Stimulated activated naive B cell treated with anti-CD40 and anti-IgM and Interleukin-4, amounts not matched to agents 10 μg/mL and 1 μg/mL and 100 μg/mL, for 72 hours (primary cell): ENCODE measurements around the gene HOXA5.

Experiments
- ATAC-seq, 2 donors: fragments of 150-1000 bp; cut with Tn5 transposase; replicated peaks; 2 replicates each; pipeline ENCODE4 v1.10.0; 2021; ENCODE audit warnings: moderate library complexity in 1 of 2
- DNase-seq: peaks from one replicate; pipeline ENCODE4 v3.0.0; 2021
- H3K27ac Mint-ChIP-seq: one replicate; pipeline ENCODE4 v1.8.0; 2022; ENCODE audit warnings: mild to moderate bottlenecking, mixed read lengths
- H3K27me3 Mint-ChIP-seq, 2 donors: one replicate each; pipeline ENCODE4 v1.8.0; 2022; ENCODE audit warnings: mixed read lengths in 2 of 2
- H3K36me3 Mint-ChIP-seq, 2 donors: one replicate each; pipeline ENCODE4 v1.8.0; 2022; ENCODE audit warnings: mixed read lengths in 2 of 2, mild to moderate bottlenecking in 1 of 2
- H3K4me1 Mint-ChIP-seq, 2 donors: one replicate each; pipeline ENCODE4 v1.8.0; 2022; ENCODE audit warnings: mixed read lengths in 2 of 2, mild to moderate bottlenecking in 1 of 2
- H3K4me3 Mint-ChIP-seq, 2 donors: one replicate each; pipeline ENCODE4 v1.8.0; 2022; ENCODE audit warnings: mild to moderate bottlenecking in 2 of 2, mixed read lengths in 2 of 2, moderate library complexity in 1 of 2
- H3K9me3 Mint-ChIP-seq, 2 donors: one replicate each; pipeline ENCODE4 v1.8.0; 2022; ENCODE audit warnings: mixed read lengths in 2 of 2, mild to moderate bottlenecking in 1 of 2

The HOXA5 gene

GRCh38 chr7:27143023-27143949 lies at the start of gene HOXA5:
HOXA5 (minus strand) TSS chr7:27143681; CDS start chr7:27143607, 74 bp downstream.
- H3K27me3 Mint-ChIP-seq: peaks cover 52 to 68% of the 10 kb centered on the region in 2 donors
- peak within 1 kb of the TSS; percentile 61 to 80 for H3K4me3 Mint-ChIP-seq
- DNase-seq (peak; percentile 41), ATAC-seq (peak; percentile 44 to 74)
- H3K9me3 Mint-ChIP-seq: peaks cover 0 to 1% of the 10 kb centered on the region in 2 donors
- H3K27ac Mint-ChIP-seq: peak within 1 kb of the TSS; percentile 80
- peaks cover 19 to 22% of the 10 kb centered on the region in 2 donors for H3K4me1 Mint-ChIP-seq
- H3K36me3 Mint-ChIP-seq: no peaks in the 10 kb centered on the region

DNA sequence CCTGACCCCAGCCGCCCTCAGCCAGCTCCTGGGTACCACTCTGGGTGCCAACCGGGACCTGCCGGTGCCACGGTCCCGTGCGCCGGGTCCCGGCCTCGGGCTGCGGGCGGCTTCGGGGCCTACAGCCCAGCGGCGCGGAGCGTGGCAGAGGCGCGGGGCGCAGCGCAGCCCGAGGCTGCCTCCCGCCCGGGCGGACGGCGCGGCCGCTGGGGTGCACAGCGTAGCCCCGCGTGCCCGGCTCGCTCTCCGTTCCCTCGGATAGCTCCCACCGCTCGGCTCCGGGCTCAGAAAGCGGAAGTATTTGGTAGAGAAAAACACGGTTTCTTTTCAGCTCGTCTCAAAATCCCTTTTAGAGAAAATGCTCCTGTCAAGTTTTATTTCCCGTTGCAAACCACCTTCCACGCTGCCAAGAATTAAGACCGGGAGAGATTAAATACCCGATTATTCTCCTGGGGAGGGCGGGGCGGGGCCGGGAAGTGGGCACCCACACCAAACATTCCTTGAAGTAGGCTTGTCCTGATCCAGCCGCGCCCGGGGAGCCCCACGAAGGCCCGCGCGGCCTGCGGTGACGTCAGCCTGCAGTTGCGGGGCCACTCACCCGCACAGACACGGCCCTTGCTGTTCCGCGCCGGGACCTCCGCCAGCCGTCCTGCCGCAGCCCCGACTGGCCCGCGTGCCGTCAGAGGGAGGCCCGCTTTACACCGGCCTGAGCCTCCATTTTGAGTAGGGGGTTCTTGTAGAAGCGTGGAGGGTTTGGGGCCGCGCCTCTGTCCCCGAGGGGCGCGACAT lies 49.3 kb upstream of the HOXA5 start:
- H3K27me3 Mint-ChIP-seq: peaks cover 62 to 78% of the 10 kb centered on the region in 2 donors
- peaks cover 2% of the 10 kb centered on the region in 2 donors for H3K36me3 Mint-ChIP-seq
- peaks cover 21 to 47% of the 10 kb centered on the region in 2 donors for H3K4me1 Mint-ChIP-seq
- H3K9me3 Mint-ChIP-seq: no peaks in the 10 kb centered on the region
- peak overlapping the region; percentile 62 to 66 for H3K4me3 Mint-ChIP-seq
- peak; percentile 33 to 55 for ATAC-seq
- DNase-seq: no peak
- no peak overlapping the region for H3K27ac Mint-ChIP-seq

GRCh38 chr7:27191833-27192545 lies 48.5 kb upstream of the HOXA5 start:
- Mint-ChIP-seq H3K9me3 (no peaks in the 10 kb centered on the region), H3K4me3 (peak overlapping the region; percentile 62 to 66), H3K27ac (peak overlapping the region; percentile 31), H3K27me3 (peaks cover 65 to 80% of the 10 kb centered on the region in 2 donors), H3K36me3 (peaks cover 2% of the 10 kb centered on the region in 2 donors), H3K4me1 (peaks cover 25 to 48% of the 10 kb centered on the region in 2 donors)
- no peak for ATAC-seq
- no peak for DNase-seq

DNA sequence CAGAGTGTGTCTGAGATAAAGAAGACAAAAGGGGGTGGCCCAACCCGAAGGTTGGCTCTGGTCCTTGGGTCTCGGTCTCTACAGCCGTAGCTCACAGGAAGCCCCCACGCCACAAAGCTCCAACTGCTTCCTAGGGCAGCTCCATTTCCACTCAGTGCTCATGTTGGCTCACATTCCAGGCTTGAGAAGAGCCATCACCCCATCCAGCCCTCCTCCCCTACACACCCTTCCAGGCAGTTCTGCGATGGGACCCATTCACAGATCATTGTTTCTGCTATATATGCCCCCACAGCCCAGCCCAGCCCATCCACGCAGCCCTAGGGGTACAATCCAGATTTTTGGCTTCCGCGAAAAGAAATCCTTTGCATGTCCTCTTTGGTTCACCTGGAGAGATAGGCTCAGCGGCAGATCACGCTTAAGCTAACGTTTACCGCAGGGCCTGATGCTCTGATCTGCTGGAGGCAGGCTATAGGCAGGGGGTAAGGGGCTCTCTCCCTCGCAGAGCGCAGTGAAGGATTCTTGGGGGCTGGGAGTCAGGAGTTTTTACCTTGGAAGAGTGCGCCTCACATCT lies 47.8 kb upstream of the HOXA5 start:
- Mint-ChIP-seq H3K4me1 (peaks cover 25 to 48% of the 10 kb centered on the region in 2 donors), H3K4me3 (peak overlapping the region in 1 of 2 donors; percentile 5), H3K36me3 (peaks cover 3 to 4% of the 10 kb centered on the region in 2 donors), H3K27me3 (peaks cover 71 to 80% of the 10 kb centered on the region in 2 donors), H3K27ac (no peak overlapping the region), H3K9me3 (no peaks in the 10 kb centered on the region)
- DNase-seq (no peak), ATAC-seq (no peak)

- peaks cover 77 to 85% of the 10 kb centered on the region in 2 donors for H3K27me3 Mint-ChIP-seq
- peak overlapping the region; percentile 56 for H3K27ac Mint-ChIP-seq
- H3K9me3 Mint-ChIP-seq: no peaks in the 10 kb centered on the region
- ATAC-seq: no peak
- peaks cover 6 to 9% of the 10 kb centered on the region in 2 donors for H3K36me3 Mint-ChIP-seq
- DNase-seq: no peak
- peaks cover 32 to 58% of the 10 kb centered on the region in 2 donors for H3K4me1 Mint-ChIP-seq
- H3K4me3 Mint-ChIP-seq: no peak overlapping the region
Observed at GRCh38 chr7:27189997-27190748, 46.7 kb upstream of the HOXA5 start.

GRCh38 chr7:27189295-27189996 lies 46.0 kb upstream of the HOXA5 start:
- H3K27me3 Mint-ChIP-seq: peaks cover 82 to 85% of the 10 kb centered on the region in 2 donors
- H3K4me1 Mint-ChIP-seq: peaks cover 37 to 65% of the 10 kb centered on the region in 2 donors
- ATAC-seq (no peak), DNase-seq (no peak)
- H3K27ac Mint-ChIP-seq: peak overlapping the region; percentile 56
- H3K36me3 Mint-ChIP-seq: peaks cover 9 to 12% of the 10 kb centered on the region in 2 donors
- H3K9me3 Mint-ChIP-seq: no peaks in the 10 kb centered on the region
- H3K4me3 Mint-ChIP-seq: peak overlapping the region; percentile 55 to 80

DNA sequence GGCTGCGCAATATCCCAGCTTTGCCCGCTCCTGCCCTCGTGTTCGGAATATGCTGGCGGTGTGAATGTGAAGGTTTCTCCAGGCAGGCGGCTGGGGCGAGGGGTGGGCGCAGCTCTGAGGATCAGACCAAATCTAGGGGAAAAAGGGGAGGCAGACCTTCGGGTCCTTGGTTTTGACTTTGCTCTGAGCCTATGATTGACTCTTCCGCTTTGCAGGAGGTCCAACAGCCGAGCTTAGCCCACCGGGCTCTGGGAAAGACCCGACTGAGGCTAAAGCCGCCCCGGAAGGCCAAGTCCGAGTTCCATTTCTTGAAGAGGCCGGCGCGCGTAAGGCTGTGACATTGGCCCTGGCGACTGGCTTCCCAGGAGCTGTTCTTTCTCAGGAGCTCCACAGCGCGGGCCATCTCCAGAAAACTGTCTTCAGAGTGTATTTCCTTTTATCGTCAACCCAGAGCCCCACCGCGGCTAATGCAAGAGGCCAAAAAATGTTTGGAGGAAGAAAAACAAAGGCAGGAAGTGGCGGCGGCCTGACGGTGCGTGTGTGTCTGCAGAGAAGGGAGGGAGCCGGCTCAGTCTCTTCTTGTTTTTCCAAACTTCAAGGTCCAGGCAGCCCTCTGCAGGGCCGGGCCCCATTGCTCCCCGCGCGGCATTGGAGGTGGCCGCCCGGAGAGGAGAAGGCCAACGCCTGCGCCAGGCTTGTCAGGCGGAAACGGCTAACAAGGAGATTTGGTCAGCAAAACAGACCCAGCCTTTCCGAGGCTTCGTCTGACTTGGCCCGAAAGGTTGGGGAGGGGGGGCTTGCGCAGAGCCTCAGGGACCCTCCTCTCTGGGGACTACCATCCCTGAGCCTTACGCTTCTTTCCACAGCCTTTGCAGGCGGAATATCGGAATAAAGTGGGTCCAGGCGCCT lies 45.2 kb upstream of the HOXA5 start:
- peaks cover 80 to 85% of the 10 kb centered on the region in 2 donors for H3K27me3 Mint-ChIP-seq
- ATAC-seq (no peak), DNase-seq (no peak)
- peak overlapping the region; percentile 51 for H3K27ac Mint-ChIP-seq
- peak overlapping the region; percentile 80 to 81 for H3K4me3 Mint-ChIP-seq
- no peaks in the 10 kb centered on the region for H3K9me3 Mint-ChIP-seq
- peaks cover 9 to 12% of the 10 kb centered on the region in 2 donors for H3K36me3 Mint-ChIP-seq
- H3K4me1 Mint-ChIP-seq: peaks cover 36 to 64% of the 10 kb centered on the region in 2 donors

DNA sequence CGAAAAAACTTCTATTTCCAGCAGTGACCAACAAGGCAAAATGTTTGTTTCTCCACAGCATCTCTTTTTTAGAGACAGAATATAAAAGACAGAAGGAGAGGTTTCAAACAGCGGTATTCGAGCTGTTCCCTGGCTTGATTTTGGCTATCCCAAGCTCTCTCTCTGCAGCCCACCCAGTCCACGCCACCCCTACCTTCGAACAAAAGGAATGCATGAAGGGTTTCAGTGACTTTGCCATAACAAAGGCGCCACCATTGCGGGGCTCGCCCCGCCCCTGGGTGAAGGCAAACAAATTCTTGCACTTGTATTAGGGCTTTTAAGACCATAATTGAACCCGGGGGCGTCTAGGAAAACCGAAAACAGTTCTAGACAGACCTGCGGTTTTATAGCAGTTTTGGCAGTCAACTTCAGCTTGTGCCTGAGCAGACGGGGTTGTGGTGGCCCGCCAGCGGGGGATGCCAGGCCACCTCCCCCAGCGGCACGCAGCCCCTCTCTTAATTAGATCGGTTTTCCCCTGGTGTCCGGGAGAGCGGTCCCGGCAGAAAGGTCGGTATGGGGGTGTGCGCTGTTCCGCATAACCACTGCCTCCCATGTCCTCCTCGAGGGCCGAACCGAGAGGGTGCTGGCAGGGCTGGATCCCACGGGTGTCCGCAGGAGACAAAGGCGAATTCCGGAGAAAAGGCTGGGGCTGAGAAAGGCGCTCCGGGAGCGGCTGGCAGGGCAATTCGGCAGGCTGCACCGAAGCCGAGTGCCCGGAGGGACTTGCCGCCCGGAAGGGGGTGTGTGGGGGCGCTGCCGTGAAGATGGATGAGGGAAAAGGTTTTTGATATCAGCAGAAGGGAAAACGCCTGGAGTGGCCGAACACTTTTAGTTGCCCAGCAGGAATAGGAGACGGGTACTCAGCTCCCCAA lies 44.2 kb upstream of the HOXA5 start:
- peaks cover 80 to 89% of the 10 kb centered on the region in 2 donors for H3K27me3 Mint-ChIP-seq
- no peaks in the 10 kb centered on the region for H3K9me3 Mint-ChIP-seq
- ATAC-seq (no peak), DNase-seq (no peak)
- peaks cover 9 to 12% of the 10 kb centered on the region in 2 donors for H3K36me3 Mint-ChIP-seq
- H3K27ac Mint-ChIP-seq: peak overlapping the region; percentile 51
- H3K4me3 Mint-ChIP-seq: peak overlapping the region; percentile 80 to 81
- peaks cover 35 to 58% of the 10 kb centered on the region in 2 donors for H3K4me1 Mint-ChIP-seq

DNA sequence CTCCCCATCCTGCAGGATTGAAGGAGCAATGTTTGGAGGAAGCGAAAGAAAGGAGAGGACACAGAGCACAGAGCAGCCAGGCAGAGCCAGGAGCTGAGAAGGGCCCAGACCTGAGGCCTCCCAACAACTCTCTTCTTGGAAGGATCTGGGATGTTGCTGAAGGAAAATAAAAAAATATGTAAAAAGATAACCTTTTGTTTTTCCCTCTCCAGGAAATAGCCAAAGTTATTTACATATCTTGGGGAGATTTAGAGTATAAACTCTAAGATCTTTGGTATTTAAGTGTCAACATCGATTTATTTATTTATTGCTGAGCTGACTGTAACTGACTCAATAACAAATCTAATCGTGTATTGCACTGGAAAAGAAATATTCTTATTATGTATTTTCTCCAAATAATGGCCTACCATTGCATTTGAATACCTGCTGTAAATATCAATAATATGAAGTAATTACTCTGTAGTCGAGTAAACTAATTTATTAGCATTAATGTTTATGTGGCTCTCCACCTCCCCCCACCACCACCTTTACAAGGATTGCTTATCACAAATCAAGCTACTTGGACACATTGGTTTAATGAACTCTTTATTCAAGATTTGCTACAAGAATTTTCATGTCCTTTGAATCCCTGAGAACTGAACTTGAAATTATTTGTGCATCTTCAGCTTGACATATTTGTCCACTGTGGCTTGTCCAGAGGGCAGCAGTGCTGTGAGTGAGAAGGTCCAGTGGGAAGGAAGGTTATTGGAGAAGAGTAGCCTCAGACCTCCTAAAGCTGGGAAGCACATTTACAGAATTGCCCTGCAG lies 43.4 kb upstream of the HOXA5 start:
- Mint-ChIP-seq H3K36me3 (peaks cover 9 to 12% of the 10 kb centered on the region in 2 donors), H3K9me3 (no peaks in the 10 kb centered on the region), H3K4me3 (no peak overlapping the region), H3K27me3 (peaks cover 74 to 89% of the 10 kb centered on the region in 2 donors), H3K4me1 (peaks cover 33 to 53% of the 10 kb centered on the region in 2 donors), H3K27ac (peak overlapping the region; percentile 9)
- DNase-seq: no peak
- ATAC-seq: no peak

DNA sequence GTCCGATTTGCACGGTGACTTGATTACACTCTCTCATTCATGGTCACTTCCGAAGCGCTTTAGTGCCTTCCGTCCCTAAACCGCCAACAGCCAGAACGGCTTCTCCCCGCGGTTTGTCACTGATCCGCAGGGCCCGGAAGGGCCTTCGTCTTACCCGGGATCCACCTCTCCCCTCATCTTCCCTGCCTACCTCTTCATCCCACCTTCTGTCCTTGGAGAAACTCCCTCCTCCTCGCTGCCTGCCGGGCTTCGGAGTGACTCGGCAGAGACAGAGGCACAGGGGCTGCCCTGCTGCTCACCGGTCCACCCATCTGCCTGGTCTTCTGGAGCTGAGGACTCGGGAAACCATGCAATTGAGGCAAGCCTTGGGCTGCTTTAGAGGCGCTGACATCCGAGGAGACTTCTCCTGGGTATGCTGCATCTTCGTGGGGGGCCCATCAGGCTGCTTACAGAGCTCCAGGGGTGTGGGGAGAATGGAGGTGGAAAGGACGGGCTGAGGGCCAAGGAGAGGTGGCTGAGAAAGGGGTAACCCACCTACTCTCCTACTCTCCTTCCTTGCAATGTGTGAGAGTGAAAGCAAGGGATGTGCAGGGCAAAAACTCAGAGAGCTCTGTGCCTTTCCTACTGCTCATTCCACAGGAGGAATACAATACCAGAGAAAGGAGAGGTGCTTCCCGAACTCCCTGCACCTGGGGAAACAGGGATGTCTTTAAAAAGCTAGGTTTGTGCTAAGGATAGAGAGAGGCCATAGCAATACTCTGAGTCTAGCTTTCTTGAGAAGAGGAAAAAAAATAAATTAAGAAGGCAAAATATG lies 42.6 kb upstream of the HOXA5 start:
- Mint-ChIP-seq H3K4me3 (peak overlapping the region; percentile 54 to 75), H3K9me3 (no peaks in the 10 kb centered on the region), H3K27me3 (peaks cover 66 to 89% of the 10 kb centered on the region in 2 donors), H3K27ac (peak overlapping the region; percentile 98), H3K4me1 (peaks cover 33 to 45% of the 10 kb centered on the region in 2 donors), H3K36me3 (peaks cover 9 to 10% of the 10 kb centered on the region in 2 donors)
- ATAC-seq (no peak), DNase-seq (no peak)
